ENCODE results near the gene CPN2.

CPN2 gene

DNA sequence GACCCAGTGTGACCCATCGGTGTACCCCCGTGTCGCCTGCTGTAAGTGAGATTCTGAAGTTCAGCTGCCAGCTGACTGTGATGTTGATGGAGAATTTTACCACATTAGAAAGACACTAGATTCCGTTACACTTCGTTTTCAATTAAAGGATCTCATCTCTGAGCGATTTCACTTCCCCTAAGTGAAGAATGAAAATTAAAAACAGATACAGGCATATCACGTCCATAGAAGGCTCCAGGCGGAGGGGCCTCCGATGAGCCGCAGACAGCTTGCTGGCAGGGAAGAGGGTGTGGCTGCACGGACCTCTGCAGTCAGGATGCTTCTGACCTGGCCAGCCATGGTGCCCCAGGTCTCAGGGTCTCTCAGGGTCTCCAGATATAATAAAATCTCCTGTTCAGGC is 6.6 kb upstream of the CPN2 start:
- DNase-seq (ENCODE audit: low read depth in 2 of 2, low spot score in 1 of 2) = no peak

DNA sequence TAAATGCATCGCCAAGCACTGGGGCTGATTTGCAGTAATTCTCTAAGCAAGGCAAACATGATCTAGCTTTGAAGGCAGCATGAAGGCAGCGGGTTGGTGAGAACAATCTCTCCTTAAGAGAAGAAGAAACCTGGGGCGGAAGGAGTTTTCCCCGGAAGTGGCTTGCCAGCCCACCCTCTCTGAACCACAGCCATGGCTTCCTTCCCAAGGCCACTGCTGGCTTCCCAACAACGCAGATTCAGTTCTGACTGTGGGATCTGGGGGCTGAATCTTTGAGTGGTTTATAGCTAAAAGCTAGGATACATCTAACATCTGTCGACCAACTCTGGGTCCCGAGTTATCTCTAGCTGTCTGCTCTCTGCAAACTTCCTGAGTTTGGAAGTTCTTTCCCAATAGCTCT is 4.3 kb upstream of the CPN2 start:
- no peak for DNase-seq (ENCODE audit: low read depth in 2 of 2, low spot score in 1 of 2)

DNA sequence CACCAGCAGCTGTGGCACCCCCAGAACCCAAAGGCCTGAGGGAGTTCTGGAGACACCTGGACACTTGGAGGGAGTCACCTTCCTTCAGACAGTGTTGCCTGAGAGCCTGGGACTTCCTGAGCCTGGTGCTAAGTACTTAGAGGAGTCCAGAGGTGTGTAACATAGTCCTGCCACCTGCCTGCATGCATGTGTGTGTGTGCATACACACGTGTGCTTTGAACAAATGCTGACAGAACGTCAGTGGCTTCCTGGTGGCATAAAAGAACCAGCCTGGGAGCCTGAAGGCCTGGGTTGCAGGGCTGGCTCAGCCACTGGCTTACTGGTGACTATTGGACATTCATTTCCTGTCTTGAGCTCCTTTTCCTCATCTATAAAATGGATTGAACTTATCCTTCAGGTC is 3.2 kb upstream of the CPN2 start:
- DNase-seq (ENCODE audit: low read depth in 2 of 2, low spot score in 1 of 2) = no peak

DNA sequence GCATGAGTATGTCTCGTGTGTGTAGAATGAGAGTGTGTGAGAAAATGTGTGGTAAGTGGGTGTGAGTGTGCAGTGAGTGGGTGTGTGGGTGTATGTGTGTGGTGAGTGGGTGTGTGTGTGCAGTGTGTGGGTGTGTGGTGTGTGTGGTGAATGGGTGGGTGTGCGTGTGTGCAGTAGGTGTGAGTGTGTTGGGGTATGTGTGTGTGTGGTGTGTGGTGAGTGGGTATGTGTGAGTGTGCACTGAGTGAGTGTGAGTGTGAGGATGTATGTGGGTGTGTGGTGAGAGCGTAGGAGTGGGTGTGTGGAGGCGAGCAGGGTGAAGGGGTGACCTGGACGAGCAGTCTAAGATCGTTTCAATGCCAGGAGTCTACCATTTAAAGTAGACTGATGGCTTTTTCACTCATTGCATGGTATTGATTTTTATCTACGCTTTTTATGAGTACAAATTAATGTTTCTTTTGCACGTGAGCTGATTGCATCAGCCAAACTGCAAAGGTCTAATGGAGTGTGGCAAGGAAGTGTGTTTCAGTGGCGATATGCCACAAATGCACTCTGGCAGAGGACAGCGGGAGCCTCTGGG is 1.6 kb upstream of the CPN2 start:
- no peak for DNase-seq (ENCODE audit: low read depth in 2 of 2, low spot score in 1 of 2)

DNA sequence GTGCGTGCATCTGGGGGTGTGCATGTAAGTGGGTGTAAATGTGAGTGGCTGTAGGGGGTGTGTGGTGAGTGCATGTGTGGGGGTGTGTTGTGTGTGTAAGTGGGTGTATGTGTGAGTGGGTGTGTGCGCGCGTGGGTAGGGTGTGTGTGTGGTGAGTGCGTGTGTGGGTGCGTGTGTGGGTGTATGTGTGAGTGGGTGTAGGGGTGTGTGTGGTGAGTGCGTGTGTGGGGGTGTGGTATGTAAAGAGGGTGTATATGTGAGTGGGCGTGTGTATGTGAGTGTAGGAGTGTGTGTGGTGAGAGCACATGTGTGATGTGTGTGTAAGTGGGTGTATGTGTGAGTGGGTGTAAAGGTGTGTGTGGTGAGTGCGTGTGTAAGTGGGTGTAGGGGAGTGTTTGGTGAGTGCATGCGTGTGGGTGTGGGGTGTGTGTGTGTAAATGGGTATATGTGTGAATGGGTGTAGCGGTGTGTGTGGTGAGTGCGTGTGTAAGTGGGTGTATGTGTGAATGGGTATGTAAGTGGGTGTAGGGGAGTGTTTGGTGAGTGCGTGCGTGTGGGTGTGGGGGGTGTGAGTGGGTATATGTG is 916 bp upstream of the CPN2 start:
- DNase-seq (ENCODE audit: low read depth in 2 of 2, low spot score in 1 of 2) = no peak

DNA sequence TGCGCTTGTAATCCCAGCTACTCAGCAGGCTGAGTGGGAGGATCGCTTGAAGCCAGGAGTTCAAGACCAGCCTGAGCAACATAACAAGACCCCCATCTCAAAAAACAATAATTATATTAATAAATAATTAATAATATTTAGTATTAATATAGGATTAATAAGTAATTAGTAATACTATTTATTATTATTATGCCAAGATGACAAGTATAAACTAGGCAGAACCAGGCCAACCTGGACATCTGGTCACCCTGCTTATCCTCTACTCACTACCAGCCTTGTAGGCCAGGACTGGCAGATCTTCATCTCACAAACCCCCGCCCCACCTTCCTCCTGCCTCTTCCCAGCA is 429 bp downstream of the CPN2 start:
- DNase-seq (ENCODE audit: low read depth in 2 of 2, low spot score in 1 of 2) = no peak

DNA sequence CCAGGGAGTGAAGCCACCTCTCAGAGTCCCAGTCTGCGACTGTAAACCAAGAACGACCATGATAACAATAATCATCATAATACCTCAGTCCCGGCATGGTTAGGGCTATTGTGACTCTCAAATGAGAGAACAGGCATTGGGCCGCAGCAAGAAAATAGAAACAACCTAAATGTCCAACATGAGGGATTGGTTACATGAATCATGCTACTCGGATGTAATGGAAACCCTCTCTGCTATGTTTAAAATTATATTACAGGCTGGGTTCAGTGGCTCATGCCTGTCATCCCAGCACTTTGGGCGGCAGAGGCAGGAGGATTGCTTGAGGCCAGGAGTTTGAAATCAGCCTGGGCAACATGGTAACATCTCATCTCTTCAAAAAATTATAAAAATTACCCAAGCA is 2.8 kb downstream of the CPN2 start:
- DNase-seq (ENCODE audit: low read depth in 2 of 2, low spot score in 1 of 2) = no peak

DNA sequence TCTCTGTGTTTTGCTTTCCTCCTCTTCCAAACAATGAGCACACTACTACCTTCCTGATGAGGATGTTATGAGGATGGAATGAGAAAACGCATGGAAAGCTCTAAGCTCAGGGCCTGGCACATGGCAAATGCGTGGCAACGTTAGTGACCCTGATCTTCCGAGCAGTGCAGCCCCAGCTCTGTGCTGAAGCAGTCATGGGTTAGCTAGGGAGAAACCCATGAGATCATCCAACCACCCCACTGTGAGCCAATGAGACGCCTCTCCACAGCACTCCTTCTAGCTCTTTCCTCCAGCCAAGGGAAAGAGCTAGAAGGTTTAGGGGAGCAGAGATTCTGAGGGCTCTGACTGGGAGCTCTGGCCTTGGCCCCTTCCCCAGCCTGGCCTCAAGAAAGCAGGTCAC is 4.5 kb downstream of the CPN2 start:
- DNase-seq (ENCODE audit: low read depth in 2 of 2, low spot score in 1 of 2) = no peak

DNA sequence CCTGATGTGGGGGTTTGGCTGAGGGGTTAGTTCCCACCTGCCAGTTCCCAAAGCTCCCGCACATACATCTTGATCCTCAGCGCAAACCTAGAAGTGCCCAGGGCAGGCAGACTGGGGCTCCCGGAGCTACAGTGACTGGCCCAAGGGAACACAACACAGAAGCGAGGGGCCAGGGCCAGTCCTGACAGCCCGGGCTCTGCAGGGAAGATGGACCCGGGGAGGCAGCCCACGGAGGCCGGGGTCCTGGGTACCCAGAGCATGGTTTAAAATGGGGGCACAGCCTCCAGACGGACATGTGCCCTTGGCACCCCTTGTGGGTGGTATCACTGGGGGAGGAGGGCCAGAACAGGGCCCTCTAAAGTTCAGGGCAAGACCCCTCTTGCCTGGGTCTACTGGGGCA is 5.1 kb downstream of the CPN2 start:
- DNase-seq (ENCODE audit: low read depth in 2 of 2, low spot score in 1 of 2) = no peak

DNA sequence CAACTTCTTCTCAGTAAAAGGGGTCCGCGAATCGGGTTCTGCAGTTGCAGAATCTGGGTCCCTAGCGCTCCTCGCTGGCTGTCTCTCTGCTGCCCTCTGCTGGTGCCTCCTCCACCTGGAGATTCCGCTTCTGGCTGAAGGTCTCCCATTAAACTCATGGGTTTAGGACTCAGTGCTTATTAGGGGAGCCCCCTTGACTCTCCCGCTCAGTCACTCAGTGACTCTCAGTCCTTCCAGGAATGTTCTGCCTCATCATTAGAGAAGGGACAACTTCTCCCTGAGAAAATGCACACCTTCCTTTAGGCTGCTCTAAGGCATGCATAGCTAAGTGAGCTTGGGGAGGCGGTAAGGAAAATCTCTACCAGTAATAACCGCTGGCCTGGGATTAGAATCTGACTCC is 7.1 kb downstream of the CPN2 start:
- peak; percentile 31 to 56 for DNase-seq (ENCODE audit: low read depth in 2 of 2, low spot score in 1 of 2)

DNA sequence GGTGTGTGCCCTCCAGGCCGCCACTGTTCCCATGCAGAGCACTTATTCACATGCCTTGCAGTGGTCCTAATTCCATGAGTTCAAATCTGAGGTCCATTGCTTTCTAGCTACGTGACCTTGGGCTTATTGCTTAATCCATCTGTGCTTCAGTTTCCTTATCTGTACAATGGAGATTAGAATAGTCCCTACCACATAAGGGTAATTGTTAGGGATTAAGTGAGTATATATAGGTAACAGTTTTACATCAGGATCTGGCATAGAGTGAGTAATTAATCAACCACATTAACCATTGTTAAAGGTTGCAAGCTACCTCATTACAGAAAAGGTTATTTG is 7.6 kb downstream of the CPN2 start:
- DNase-seq (ENCODE audit: low read depth in 2 of 2, low spot score in 1 of 2) = no peak

DNA sequence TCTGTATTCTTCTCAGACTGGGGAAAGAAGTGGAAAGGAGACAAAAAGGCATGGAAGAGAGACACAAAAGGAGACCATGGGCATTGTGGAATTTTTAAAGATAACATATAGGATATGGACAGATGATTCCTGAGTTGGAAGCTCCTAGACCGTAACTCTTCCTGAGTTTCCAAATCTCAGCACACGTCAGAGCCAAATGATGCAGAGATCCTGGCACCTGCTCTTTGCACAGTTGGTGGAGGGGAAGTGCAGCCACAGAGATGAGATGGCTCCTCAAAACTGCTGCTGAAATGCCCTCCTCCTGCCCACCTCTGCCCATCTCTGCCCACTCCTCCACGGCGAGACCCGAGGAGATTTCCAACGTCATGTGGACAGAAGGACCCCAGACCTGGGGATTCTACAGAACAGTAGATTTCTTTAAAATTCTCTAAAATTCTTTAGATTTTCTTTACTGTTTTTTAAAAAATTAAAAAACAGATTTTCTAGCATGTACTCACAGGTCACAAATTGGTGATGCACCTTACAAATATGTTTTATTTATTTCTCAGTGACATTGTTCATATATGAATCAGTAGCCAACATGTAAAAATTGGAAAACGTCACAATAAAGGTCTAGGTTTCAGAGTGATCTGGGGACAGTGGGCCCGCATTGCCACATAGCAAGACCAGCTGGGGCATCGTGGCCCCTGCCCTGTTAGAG is 8.1 kb downstream of the CPN2 start:
- no peak for DNase-seq (ENCODE audit: low read depth in 2 of 2, low spot score in 1 of 2)

DNA sequence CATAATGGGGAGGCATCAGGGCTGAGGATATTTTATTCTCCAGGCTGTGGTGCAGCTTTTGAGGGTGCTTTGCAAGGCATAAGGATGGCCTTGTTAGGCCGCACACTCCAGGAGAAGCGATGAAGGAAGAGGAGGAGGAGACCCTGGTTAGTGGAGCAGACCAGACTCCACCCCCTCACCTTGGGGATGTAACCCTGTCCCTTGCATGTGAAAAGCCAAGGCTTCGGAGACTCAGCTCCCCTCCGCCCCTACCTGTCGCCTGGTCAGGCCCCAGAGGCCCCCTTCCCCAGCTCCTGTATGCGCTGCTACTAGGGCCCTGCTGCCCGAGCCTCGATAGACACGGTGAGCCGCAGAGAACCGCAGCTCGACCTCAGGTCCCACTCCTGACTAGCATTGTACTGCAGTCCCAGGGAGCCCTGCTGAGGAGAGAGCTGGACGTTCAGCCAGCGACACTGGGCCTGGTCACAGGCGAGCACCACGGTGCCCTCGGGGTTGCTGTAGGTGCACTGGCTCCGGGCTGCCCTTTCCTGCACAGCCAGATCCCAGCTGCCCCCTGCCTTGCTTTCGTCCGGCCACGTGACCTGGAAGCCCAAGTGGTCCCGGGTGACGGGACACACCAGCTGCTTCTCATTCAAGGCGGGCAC is 10.2 kb downstream of the CPN2 start:
- no peak for DNase-seq (ENCODE audit: low read depth in 2 of 2, low spot score in 1 of 2)

DNA sequence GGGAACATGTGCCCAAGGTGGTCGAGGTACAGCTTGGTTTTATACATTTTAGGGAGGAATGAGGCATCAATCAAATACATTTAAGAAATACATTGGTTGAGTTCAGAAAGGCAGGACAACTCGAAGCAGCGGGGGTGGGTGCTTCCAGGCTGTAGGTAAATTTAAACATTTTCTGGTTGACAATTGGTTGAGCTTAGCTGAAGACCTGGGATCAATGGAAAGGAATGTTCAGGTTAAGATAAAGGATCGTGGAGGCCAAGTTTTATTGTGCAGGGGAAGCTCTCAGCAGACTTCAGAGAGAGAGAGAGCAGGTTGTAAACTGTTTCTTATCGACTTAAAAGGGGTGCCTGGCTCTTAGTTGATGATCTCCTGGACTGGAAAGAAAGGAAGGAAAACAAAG is 11.3 kb downstream of the CPN2 start:
- no peak for DNase-seq (ENCODE audit: low read depth in 2 of 2, low spot score in 1 of 2)

DNA sequence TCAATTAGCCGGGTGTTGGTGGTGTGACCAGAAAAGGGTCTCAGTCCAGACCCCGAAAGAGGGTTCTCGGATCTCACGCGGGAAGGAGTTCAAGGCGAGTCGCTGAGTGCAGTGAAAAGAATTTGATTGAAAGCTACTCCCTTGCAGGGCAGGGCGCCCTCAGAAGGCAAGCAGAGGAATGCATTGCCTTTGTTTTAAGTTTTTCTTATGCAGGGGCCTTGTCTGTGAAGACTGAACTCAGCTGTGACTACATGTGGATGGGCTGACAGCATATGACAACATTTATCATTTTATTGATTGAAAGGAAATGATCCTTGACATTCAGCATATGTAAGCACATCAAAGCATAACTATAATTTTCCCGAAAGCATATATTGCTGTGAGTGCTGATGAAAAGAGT is 11.8 kb downstream of the CPN2 start:
- DNase-seq (ENCODE audit: low read depth in 2 of 2, low spot score in 1 of 2) = no peak

DNA sequence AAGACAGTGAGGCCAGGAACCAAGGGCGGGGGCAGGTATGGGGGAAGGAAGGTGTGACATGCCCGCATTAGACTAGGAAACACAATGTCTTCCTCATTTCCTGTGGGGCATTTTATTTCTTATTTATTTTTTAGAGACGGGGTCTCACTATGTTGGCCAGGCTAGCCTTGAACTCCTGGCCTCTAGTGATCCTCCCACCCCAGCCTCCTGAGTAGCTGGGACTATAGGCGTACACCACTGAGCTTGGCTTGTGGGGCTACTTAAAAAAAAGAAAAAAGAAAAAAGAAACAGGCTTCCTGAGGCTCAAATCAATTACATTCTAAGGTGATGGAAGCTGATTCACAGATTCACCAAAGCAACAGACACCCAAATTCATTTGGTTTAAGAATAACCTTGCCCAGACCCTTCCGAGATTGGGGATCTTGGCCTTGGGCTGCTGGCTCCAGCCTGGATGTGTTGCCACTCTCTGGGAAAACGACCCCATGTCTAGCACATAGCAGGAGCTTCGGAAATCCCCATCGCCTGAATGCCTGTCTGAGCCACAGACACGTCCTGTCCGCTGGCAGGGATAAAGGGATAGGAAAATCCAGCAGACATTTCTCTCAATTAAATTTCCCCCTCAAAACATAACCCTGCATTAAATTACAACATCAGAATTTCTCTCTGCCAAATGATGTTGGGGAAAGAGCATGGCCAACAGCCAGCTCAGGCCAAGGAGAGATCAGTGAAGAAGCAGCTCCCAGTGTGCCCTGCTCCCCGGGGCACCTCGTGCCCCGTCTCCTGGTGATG is 13.0 kb downstream of the CPN2 start:
- DNase-seq (ENCODE audit: low read depth in 2 of 2, low spot score in 1 of 2) = no peak

DNA sequence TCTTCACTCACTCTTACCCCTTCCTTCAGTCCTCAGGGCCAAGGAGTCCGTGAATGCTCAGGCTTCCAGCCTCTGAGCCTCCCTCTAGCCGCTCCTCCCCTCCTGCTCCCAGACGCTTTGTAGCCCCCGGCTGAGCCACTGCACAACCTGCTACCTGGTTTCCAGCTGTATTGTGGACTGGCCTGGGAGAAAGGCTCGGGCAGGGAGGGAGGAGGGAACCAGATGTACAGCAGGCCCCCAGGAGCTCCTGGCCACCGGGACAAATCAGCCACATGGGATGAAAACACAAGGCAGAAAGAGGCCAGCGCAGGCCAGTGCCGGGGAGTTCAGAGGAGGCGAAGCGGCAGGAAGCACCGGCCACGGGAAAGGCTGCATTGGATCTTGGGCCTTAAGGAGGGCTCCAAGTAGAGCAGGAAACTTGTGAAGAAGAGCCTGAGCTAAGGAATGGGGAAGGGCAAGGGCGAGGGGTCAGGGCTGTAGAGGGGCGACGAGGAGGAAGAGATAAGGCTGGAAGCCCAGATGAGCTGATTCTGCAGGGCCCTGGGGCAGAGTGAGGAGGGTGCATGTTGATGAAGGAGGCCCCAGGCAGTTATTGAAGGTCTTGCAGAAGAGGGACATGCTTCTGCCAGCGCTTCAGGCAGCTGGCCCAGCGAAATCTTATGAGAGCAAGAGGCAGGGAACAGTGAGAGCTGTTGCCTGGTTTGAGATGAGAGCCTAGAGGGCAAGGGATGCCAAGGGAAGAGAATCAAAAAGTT is 14.3 kb downstream of the CPN2 start:
- no peak for DNase-seq (ENCODE audit: low read depth in 2 of 2, low spot score in 1 of 2)

DNA sequence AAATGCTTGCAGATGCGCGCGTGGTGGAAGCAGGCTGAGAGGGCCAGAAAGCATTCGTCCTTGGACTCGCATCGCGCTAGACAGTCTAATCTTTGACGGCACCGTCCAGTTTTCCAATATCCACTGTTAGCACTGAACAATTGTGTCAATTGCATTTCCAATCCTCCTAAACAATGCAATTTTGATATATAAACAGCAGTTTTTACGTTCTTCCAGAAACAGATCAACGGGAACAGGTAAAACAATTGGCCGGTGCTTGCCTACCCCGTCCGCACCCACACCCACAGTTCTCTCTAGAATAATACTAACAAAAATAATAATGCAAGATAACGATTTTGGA is 17.2 kb downstream of the CPN2 start:
- no peak for DNase-seq (ENCODE audit: low read depth in 2 of 2, low spot score in 1 of 2)

DNA sequence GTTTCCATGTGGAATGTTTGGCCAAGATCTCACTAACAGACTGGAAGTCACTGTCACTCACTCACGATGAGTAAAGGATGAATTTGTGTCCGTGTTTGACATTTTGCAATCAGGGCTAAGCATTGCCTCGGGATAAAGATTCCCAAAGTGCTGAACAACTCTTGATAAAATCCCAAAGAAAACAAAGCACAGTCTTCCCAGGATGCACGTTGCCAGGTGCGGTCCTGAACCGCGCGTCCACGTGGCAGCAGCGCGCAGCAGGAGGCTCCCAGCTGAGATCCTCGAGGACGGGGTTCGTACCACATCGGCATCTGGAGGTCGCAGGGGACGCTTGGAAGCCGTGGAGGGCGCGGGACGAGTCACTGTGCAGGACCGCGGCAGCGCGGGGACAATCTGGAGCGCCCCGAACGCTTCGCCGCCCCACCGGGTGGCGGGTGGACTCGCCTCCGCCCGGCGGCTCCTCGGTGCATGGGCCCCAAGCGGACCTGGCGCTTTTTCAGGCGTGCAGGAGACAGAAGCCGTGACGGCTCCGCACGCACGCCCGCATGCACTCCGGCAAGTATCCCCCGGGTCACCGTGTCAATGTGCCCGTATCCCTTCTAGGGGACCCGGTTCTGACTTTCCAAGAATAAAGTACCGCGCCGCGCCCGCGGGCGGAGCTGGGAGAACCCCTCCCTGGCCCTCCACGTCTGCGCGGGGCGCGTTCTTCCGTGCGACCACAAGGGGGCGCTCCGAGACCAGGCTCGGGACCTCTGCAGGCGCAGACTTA is 17.7 kb downstream of the CPN2 start:
- peak; percentile 67 to 90 for DNase-seq (ENCODE audit: low read depth in 2 of 2, low spot score in 1 of 2)

DNA sequence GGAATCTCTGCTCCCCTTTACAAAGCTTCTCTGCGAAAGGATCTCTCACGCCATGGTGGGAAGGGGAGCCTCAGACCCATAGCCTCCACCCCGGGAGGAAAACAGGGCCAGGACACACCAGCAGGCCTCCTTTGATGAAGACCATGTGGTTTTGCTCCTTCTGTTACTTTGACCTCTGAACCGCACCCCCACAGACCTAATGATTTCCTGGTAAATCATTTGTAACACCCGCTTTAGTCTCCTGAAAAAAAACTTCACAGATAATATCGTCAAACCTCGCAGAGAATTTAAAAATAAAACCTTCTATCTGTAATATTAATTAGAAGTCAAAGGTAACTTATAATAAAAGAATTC is 18.3 kb downstream of the CPN2 start:
- no peak for DNase-seq (ENCODE audit: low read depth in 2 of 2, low spot score in 1 of 2)

DNA sequence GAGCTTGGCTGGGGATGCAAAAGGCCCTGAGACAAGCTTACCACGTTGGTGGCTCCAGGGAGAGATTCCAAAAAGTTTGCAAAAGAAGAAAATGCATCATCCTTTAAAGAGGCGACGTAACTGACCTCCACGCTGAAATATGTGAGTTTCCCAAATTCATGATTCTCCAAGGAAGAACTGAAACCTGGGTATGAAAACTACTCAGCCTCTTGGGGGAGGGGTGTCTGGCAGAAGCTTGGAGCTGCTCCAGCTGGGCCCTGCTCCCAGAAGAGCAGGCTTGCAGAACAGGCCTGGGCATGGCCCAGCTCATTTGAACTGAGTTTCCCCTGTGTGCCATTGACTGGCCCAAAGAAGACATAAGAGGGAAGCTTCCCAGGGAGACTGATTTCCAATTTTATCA is 20.5 kb downstream of the CPN2 start:
- no peak for DNase-seq (ENCODE audit: low read depth in 2 of 2, low spot score in 1 of 2)

All from stimulated activated CD8-positive, alpha-beta memory T cell treated with anti-CD3 and anti-CD28 coated beads, Interleukin-4, amount 100 ng/mL, for 4 hours (primary cell).